CD8-positive, alpha-beta memory T cell (primary cell): Measurements from ENCODE around the gene HOXB5. TPM values are rescaled to one million over a fixed set of nuclear protein-coding genes. Genes with fewer than 3 reads are reported as not detected.

Source experiments
- CTCF ChIA-PET: fragments of 350-600 bp; sonication (Branson Sonifier 250); formaldehyde crosslinking; loops from one replicate; lab custom pipeline; 2021; ENCODE audit warnings: antibody characterized with exemption; lab: Charles Lee
- POLR2A ChIA-PET: fragments of 350-600 bp; sonication (Branson Sonifier 250); formaldehyde crosslinking; loops from one replicate; lab custom pipeline; 2021; ENCODE audit warnings: antibody characterized with exemption; lab: Charles Lee
- DNase-seq, 5 donors: peaks; one replicate each; pipeline versions ENCODE4 v3.0.0 to v3.0.0-alpha.2; 2020 to 2022; ENCODE audit warnings: mixed read lengths in 1 of 5
- H3K27ac ChIP-seq: one replicate; pipeline ENCODE4 v1.7.0; 2013; ENCODE audit warnings: low read depth, mild to moderate bottlenecking, low read length, moderate library complexity
- H3K27me3 ChIP-seq: 2 replicates; pipeline ENCODE4 v1.7.0; 2013; ENCODE audit warnings: low read length, mild to moderate bottlenecking; ENCODE audit not compliant: insufficient read depth, poor library complexity, severe bottlenecking
- H3K36me3 ChIP-seq: 2 replicates; pipeline ENCODE4 v1.7.0; 2013; ENCODE audit warnings: mild to moderate bottlenecking, low read length, moderate library complexity; ENCODE audit not compliant: insufficient read depth
- H3K4me1 ChIP-seq: 2 replicates; pipeline ENCODE4 v1.7.0; 2013; ENCODE audit warnings: mild to moderate bottlenecking, low read length, moderate library complexity; ENCODE audit not compliant: insufficient read depth
- H3K4me3 ChIP-seq: 2 replicates; pipeline ENCODE4 v1.7.0; 2013; ENCODE audit warnings: mild to moderate bottlenecking, low read length
- H3K9me3 ChIP-seq: 2 replicates; pipeline ENCODE4 v1.7.0; 2013; ENCODE audit warnings: mild to moderate bottlenecking, low read length
- H3K27ac Mint-ChIP-seq, 8 donors: one replicate each; pipeline ENCODE4 v1.8.0; 2020 to 2021; ENCODE audit warnings: mixed read lengths in 8 of 8, mild to moderate bottlenecking in 6 of 8, inconsistent platforms in 3 of 8, moderate library complexity in 3 of 8
- H3K27me3 Mint-ChIP-seq, 2 donors: one replicate each; pipeline ENCODE4 v1.8.0; 2020 to 2021; ENCODE audit warnings: mixed read lengths in 2 of 2, mild to moderate bottlenecking in 1 of 2, moderate library complexity in 1 of 2
- H3K36me3 Mint-ChIP-seq, 3 donors: one replicate each; pipeline ENCODE4 v1.8.0; 2020 to 2021; ENCODE audit warnings: mixed read lengths in 3 of 3, inconsistent platforms in 1 of 3, mild to moderate bottlenecking in 1 of 3
- H3K4me1 Mint-ChIP-seq, 3 donors: one replicate each; pipeline ENCODE4 v1.8.0; 2020 to 2021; ENCODE audit warnings: mixed read lengths in 3 of 3, inconsistent platforms in 1 of 3, mild to moderate bottlenecking in 1 of 3
- H3K4me3 Mint-ChIP-seq, 7 donors: one replicate each; pipeline ENCODE4 v1.8.0; 2020 to 2021; ENCODE audit warnings: mixed read lengths in 7 of 7, mild to moderate bottlenecking in 6 of 7, moderate library complexity in 4 of 7, inconsistent platforms in 2 of 7
- H3K9me3 Mint-ChIP-seq, 5 donors: one replicate each; pipeline ENCODE4 v1.8.0; 2020 to 2022; ENCODE audit warnings: mixed read lengths in 5 of 5, mild to moderate bottlenecking in 3 of 5, moderate library complexity in 2 of 5, inconsistent platforms in 1 of 5
- polyA plus RNA-seq: library from polyadenylated mRNA; unstranded; fragments of 300-500 nt; fragmentation: Illumina TruSeq; gene quantifications from one replicate; pipeline ENCODE4 v1.2.3, GENCODE V29; 2021
- total RNA-seq, 2 experiments: library from RNA; stranded (reverse); gene quantifications; one replicate each; pipeline ENCODE4 v1.2.3, GENCODE V29; 2021

Gene HOXB5
- total and polyA plus RNA-seq, 3 experiments from 2014 or later, result not detected

DNA sequence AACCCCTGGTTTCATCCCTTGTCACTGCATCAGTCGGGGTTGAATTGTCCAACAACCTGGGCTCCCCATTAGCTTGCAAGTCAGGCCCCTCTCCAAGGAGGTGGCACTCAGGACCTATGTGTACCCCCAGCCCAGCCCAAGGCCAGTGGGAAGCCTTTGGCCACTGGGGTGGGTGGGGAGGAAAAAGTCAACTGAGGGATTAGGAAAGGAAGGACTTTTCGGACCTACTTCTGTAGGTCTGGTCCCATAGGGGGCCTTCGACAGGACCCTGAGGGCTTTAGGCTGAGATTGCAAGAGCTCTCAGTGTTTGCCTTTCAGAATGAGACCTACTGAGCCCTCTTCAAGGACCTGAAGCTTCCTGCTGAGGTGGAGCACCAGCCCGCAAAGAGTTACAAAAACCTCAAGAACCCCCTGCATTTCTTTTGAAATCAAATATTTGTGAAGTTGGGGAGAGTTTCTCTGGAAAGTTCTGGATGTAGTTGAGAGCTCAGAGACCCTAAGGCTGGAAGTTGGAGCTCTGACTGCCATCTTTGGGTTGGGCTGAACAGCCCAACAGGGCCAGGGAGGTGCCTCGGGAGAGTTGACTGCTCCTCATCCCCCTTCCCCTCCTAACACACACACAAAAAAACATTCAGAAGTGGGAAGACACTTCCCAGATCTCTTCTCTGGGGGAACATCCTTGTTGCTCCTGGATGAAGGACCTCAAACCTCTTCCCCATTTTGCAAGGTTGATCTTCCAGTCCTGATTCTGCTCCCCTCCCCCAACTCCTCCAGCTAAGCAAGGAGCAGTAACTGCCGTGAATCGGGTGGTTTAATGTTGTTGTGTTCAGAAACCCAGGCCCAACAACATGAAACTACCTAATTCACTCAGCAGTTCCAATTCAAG, 38.4 kb upstream of the HOXB5 start:
- Histone ChIP-seq H3K9me3 (no peaks in the 10 kb centered on the region), H3K27ac (peak overlapping the region; percentile 77), H3K36me3 (no peaks in the 10 kb centered on the region), H3K4me3 (no peak overlapping the region), H3K4me1 (peaks cover 11% of the 10 kb centered on the region), H3K27me3 (peaks cover 72% of the 10 kb centered on the region)
- Mint-ChIP-seq H3K4me3 (no peak overlapping the region), H3K36me3 (no peaks in the 10 kb centered on the region), H3K9me3 (peaks cover 0 to 1% (median 0%) of the 10 kb centered on the region in 5 donors), H3K27me3 (peaks cover 71 to 95% of the 10 kb centered on the region in 2 donors), H3K4me1 (peaks cover 11 to 22% (median 17%) of the 10 kb centered on the region in 3 donors), H3K27ac (no peak overlapping the region)
- POLR2A ChIA-PET, result no interaction called here
- CTCF ChIA-PET, result interaction anchor here (0.7 to 1.9 kb wide), 4 partner anchors 9 to 139 kb away, joined by 3 to 8 read pairs (median 3); partner anchors contain the start of gene HOXB8
- DNase-seq, result no peak

DNA sequence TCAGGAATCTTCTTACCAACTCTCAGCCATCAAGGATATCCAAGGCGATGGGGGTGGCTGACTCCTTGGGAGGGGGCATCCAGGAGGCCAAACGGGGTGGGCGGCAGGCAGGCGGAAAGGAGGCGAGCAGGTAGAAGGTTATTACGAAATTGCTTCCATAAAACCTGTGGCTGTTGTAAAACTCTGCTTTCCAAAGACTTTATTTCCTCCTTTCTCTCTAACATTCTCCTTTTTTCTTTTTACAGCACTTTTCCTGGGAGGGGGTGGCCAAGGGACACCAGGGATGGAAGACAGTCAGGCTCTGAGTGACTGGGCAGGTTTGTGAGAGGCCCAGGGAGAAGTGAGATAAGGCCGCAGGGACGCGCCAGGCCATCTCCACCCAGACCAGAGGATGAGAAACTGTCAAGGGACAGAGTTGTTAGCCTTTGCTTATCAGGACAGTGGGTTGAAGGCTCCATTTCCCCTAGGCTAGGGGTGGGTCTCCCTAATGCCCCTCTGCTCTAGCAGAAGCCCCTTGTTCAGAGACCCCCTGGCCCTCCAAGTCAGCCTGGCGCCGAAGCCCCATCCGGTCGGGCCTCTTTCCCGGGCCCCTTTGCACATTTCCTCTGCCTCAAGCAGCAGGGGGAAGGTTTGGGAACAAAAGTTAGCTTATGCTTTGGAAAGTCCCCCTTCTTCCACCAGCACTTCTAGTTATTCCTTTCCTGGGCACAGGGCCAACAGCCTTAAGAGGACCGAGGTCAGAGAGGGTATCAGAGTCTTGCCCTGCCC, 37.5 kb upstream of the HOXB5 start:
- peaks cover 0 to 4% (median 0%) of the 10 kb centered on the region in 5 donors for H3K9me3 Mint-ChIP-seq
- peak overlapping the region; percentile 77 for H3K27ac ChIP-seq
- H3K27ac Mint-ChIP-seq, result no peak overlapping the region
- H3K4me1 ChIP-seq, result peaks cover 10% of the 10 kb centered on the region
- H3K36me3 Mint-ChIP-seq, result no peaks in the 10 kb centered on the region
- no peak for DNase-seq
- H3K4me1 Mint-ChIP-seq, result peaks cover 7 to 22% (median 14%) of the 10 kb centered on the region in 3 donors
- no peak overlapping the region for H3K4me3 ChIP-seq
- H3K27me3 ChIP-seq, result peaks cover 69% of the 10 kb centered on the region
- ChIA-PET CTCF (interaction anchor here (1.9 kb wide), 1 partner anchor 13 kb away, joined by 8 read pairs; no protein-coding TSS in a partner anchor), POLR2A (no interaction called here)
- peaks cover 69 to 95% of the 10 kb centered on the region in 2 donors for H3K27me3 Mint-ChIP-seq
- H3K36me3 ChIP-seq, result no peaks in the 10 kb centered on the region
- no peaks in the 10 kb centered on the region for H3K9me3 ChIP-seq
- no peak overlapping the region for H3K4me3 Mint-ChIP-seq

DNA sequence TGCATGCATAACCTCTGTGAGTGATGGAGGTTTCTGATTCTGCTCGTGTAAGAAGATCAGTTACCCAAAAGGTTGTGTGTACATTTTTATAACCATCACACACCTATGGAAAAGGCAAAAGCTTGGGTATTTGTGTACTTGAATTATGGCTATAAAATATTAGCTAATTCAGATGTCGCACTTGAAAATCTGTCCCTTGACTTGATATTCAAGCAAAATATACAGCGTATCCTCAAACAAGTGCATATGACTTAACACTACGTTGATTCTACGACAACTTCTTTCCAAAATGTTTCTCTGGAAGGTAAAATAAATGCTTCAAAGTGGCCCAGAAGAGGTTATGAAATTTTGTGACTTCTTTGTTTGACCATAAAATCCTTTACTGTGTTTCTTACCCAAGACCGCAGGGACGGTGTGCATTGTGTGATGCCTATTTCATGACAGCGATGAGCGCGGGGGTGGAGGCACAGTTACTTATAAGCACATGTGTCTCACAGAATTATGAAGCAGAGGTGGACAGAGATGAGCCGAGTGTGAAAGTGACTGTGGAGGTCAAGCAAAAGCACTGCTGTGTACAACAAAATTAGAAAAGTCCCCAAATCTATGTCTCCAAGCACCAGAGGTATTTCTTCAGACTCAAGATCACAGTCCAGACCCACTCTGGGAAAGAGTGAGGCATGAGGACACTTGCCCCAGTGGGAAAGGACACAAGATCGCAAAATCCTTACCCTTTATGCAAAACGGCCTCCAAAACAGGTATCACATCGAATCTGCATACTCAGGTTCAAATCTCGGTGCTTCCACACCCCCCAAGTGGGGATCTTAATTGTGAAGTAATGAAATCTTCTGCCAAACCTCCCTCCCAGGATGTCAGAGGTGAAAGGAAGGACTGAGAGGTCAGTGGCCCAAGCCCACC, 36.7 kb upstream of the HOXB5 start:
- Mint-ChIP-seq H3K9me3 (peaks cover 0 to 4% (median 0%) of the 10 kb centered on the region in 5 donors), H3K27me3 (peaks cover 64 to 91% of the 10 kb centered on the region in 2 donors), H3K4me1 (peaks cover 6 to 26% (median 17%) of the 10 kb centered on the region in 3 donors), H3K27ac (no peak overlapping the region), H3K4me3 (no peak overlapping the region), H3K36me3 (no peaks in the 10 kb centered on the region)
- H3K4me1 ChIP-seq, result peaks cover 12% of the 10 kb centered on the region
- H3K9me3 ChIP-seq, result no peaks in the 10 kb centered on the region
- POLR2A ChIA-PET, result no interaction called here
- peak overlapping the region; percentile 77 for H3K27ac ChIP-seq
- DNase-seq, result no peak
- no peak overlapping the region for H3K4me3 ChIP-seq
- CTCF ChIA-PET, result interaction anchor here (1.8 kb wide), 1 partner anchor 12 kb away, joined by 7 read pairs; no protein-coding TSS in a partner anchor
- H3K27me3 ChIP-seq, result peaks cover 69% of the 10 kb centered on the region
- H3K36me3 ChIP-seq, result no peaks in the 10 kb centered on the region

DNA sequence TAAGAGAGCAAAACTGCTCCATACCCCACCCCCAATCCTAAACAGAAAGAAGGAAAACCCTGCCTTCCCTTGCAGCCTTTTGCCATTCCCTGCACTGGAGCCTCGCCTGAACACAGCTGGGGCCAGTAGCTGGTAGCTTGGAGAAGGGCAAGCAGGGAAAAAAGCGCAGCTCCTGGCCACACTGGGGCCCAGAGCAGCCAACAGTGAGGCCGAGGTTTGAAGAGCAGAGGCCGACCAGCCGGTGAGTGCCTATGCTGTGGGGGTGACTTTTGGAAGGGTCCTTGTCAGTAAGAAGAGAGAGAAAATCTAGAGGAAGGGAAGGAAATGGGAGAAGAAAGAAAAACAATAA, 35.8 kb upstream of the HOXB5 start:
- Mint-ChIP-seq H3K4me3 (no peak overlapping the region), H3K27me3 (peaks cover 59 to 86% of the 10 kb centered on the region in 2 donors), H3K36me3 (no peaks in the 10 kb centered on the region), H3K27ac (no peak overlapping the region), H3K4me1 (peaks cover 6 to 29% (median 19%) of the 10 kb centered on the region in 3 donors), H3K9me3 (peaks cover 0 to 4% (median 0%) of the 10 kb centered on the region in 5 donors)
- Histone ChIP-seq H3K27me3 (peaks cover 77% of the 10 kb centered on the region), H3K4me1 (peaks cover 21% of the 10 kb centered on the region), H3K36me3 (no peaks in the 10 kb centered on the region), H3K9me3 (no peaks in the 10 kb centered on the region), H3K4me3 (no peak overlapping the region), H3K27ac (peak overlapping the region; percentile 77)
- DNase-seq, result no peak
- POLR2A ChIA-PET, result no interaction called here
- CTCF ChIA-PET, result interaction anchor here (1.8 kb wide), 1 partner anchor 11 kb away, joined by 7 read pairs; no protein-coding TSS in a partner anchor

DNA sequence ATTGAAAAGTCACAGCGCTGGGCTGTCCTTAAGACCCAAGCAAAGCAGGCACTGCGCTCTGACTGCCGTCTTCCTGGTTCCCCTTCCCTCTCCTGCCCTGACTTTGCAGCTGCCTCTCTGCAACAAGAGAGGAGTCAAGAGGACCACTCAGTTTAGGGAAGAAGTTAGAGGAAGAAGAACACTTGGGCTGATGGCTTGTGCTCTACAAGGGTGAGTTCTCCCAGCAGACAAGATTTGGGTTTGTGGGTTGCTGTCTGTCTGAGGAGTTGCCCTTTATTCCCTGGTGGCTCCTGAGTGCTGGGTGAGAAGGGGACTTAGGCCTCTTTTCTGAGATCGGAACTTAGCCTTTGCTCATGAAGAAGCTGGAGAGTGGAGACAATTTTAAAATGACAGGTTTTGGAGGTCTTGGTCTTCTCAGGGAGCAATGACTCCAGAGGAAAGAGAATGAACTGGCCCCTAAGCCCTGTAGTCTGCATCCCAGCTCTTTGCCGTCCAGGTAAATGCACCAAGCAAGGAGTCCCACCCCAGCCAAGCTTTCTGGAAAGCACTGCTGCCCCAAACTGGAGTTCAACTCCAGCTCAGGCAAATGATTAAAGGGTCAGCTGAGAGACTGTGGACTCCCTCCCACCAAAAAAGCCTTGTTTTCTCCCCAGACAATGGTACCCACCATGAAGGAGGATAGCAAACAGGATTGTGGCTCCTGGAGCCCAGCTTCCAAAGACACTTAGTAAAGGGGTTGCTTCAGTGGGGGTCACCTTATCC, 35.3 kb upstream of the HOXB5 start:
- peaks cover 6 to 29% (median 19%) of the 10 kb centered on the region in 3 donors for H3K4me1 Mint-ChIP-seq
- H3K27ac ChIP-seq, result peak overlapping the region; percentile 77
- ChIA-PET CTCF (interaction anchor here (1.6 to 1.8 kb wide), 2 partner anchors 8 to 10 kb away, joined by 5 to 7 read pairs; no protein-coding TSS in a partner anchor), POLR2A (interaction anchor here (0.6 kb wide), 1 partner anchor 425 kb away, joined by 3 read pairs; no protein-coding TSS in a partner anchor)
- peaks cover 57 to 89% of the 10 kb centered on the region in 2 donors for H3K27me3 Mint-ChIP-seq
- H3K36me3 Mint-ChIP-seq, result no peaks in the 10 kb centered on the region
- no peak overlapping the region for H3K4me3 ChIP-seq
- H3K4me3 Mint-ChIP-seq, result peak overlapping the region in 1 of 7 donors; percentile 27
- peaks cover 21% of the 10 kb centered on the region for H3K4me1 ChIP-seq
- no peaks in the 10 kb centered on the region for H3K36me3 ChIP-seq
- H3K27ac Mint-ChIP-seq, result peak overlapping the region in 1 of 8 donors; percentile 48
- H3K9me3 ChIP-seq, result no peaks in the 10 kb centered on the region
- peaks cover 0 to 4% (median 0%) of the 10 kb centered on the region in 5 donors for H3K9me3 Mint-ChIP-seq
- DNase-seq, result no peak
- peaks cover 78% of the 10 kb centered on the region for H3K27me3 ChIP-seq

DNA sequence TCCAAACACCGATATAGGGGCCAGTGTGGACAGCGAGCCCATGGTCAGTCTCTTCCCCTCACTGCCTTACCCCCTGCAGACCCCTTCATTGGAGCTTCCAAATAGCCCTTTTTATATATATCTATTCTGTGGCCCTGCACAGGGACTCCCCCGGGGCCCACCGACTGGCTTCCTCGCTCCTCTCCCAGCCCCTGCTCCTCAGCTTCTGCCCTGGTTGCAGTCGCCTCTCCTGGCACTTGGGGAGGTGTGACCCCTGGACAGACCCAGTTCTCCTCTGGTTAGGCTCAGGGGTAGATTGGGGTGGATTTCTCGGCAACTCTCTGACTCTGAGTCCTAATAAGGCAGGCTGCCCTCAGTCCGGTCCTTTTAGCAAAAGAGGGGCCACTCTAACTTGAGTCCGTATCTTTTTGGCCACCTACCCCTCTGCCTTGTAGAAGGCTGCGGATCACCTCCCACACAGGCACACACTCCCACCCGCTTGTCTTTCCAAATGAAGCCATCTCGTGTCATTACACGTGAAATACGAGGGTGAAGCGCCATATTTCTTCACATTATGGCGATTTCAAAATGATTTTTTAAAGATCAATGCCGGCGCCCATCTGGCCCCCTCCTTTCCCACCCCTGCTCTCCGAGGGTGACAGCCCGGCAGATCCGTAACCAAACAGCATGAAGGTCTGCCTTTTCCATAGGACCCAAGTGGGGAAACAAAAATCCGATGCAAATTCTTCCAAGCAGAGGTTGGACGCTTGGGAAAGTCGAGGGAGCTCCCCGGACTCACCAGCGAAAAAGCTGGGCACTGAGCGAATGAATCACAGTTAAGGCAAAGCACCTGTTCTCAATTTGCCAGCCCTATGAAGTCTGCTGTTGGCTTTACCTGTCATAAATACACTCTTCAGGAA, 34.3 kb upstream of the HOXB5 start:
- Mint-ChIP-seq H3K4me3 (peak overlapping the region in 5 of 7 donors; percentile 7 to 65 (median 22)), H3K9me3 (peaks cover 0 to 4% (median 0%) of the 10 kb centered on the region in 5 donors), H3K4me1 (peaks cover 6 to 24% (median 18%) of the 10 kb centered on the region in 3 donors), H3K27ac (peak overlapping the region in 1 of 8 donors; percentile 41), H3K36me3 (no peaks in the 10 kb centered on the region), H3K27me3 (peaks cover 60 to 91% of the 10 kb centered on the region in 2 donors)
- ChIA-PET CTCF (interaction anchor here (1.3 to 1.8 kb wide), 4 partner anchors 9 to 679 kb away, joined by 3 to 7 read pairs (median 4); no protein-coding TSS in a partner anchor), POLR2A (interaction anchor here (0.5 to 0.6 kb wide), 2 partner anchors 424 to 985 kb away, joined by 3 read pairs; no protein-coding TSS in a partner anchor)
- Histone ChIP-seq H3K27me3 (peaks cover 78% of the 10 kb centered on the region), H3K27ac (peak overlapping the region; percentile 77), H3K4me3 (no peak overlapping the region), H3K9me3 (no peaks in the 10 kb centered on the region), H3K36me3 (no peaks in the 10 kb centered on the region), H3K4me1 (peaks cover 21% of the 10 kb centered on the region)
- DNase-seq, result peak in 1 of 5 donors; percentile 23
